H9 (cell line): ENCODE measurements around the gene OTOL1. TPM values are rescaled to one million over a fixed set of nuclear protein-coding genes. Genes with fewer than 3 reads are reported as not detected.

Experiments
- DNase-seq: peaks from one replicate; pipeline ENCODE4 v3.0.0-alpha.2; 2017
- H2AFZ ChIP-seq: one replicate; pipeline ENCODE4 v1.6.1; 2013; ENCODE audit warnings: mild to moderate bottlenecking, low read length, control low read depth, moderate library complexity
- H2AK5ac ChIP-seq: 2 replicates; pipeline ENCODE4 v1.6.1; 2013; ENCODE audit warnings: low read length, control low read depth, mixed read lengths; ENCODE audit not compliant: insufficient read length
- H2BK120ac ChIP-seq: one replicate; pipeline ENCODE4 v1.6.1; 2013; ENCODE audit warnings: low read depth, mild to moderate bottlenecking, low read length, control low read depth, inconsistent platforms; ENCODE audit not compliant: poor library complexity, severe bottlenecking
- H2BK12ac ChIP-seq: 2 replicates; pipeline ENCODE4 v1.6.1; 2013; ENCODE audit warnings: low read length, control low read depth, mixed read lengths, low read depth; ENCODE audit not compliant: insufficient read length
- H2BK15ac ChIP-seq: 2 replicates; pipeline ENCODE4 v1.6.1; 2013; ENCODE audit warnings: low read depth, low read length, control low read depth
- H2BK20ac ChIP-seq: one replicate; pipeline ENCODE4 v1.6.1; 2013; ENCODE audit warnings: low read depth, mild to moderate bottlenecking, low read length, control low read depth, inconsistent platforms; ENCODE audit not compliant: poor library complexity, severe bottlenecking
- H2BK5ac ChIP-seq: 2 replicates; pipeline ENCODE4 v1.6.1; 2013; ENCODE audit warnings: low read length, control low read depth, mixed read lengths; ENCODE audit not compliant: insufficient read length
- H3K14ac ChIP-seq: 2 replicates; pipeline ENCODE4 v1.6.1; 2013; ENCODE audit warnings: low read length, control low read depth; ENCODE audit not compliant: insufficient read depth
- H3K18ac ChIP-seq: 2 replicates; pipeline ENCODE4 v1.6.1; 2013; ENCODE audit warnings: low read depth, mild to moderate bottlenecking, mixed read lengths, low read length, control low read depth; ENCODE audit not compliant: insufficient read length
- H3K23ac ChIP-seq: 2 replicates; pipeline ENCODE4 v1.6.1; 2013; ENCODE audit warnings: low read length, control low read depth, mixed read lengths, low read depth; ENCODE audit not compliant: insufficient read length
- H3K23me2 ChIP-seq: 2 replicates; pipeline ENCODE4 v1.6.1; 2013; ENCODE audit warnings: low read depth, mild to moderate bottlenecking, mixed read lengths, low read length, control low read depth; ENCODE audit not compliant: insufficient read length, poor library complexity, severe bottlenecking
- H3K27ac ChIP-seq: 2 replicates; pipeline ENCODE4 v1.5.1; 2013; ENCODE audit warnings: low read length, control low read depth, mixed read lengths, low read depth; ENCODE audit not compliant: insufficient read length
- H3K27me3 ChIP-seq: 2 replicates; pipeline ENCODE4 v1.6.1; 2013; ENCODE audit warnings: low read length, control low read depth, inconsistent platforms; ENCODE audit not compliant: insufficient read depth
- H3K4ac ChIP-seq: 2 replicates; pipeline ENCODE4 v1.6.1; 2013; ENCODE audit warnings: low read depth, mild to moderate bottlenecking, control low read depth, inconsistent platforms, low read length, moderate library complexity
- H3K4me1 ChIP-seq: 2 replicates; pipeline ENCODE4 v1.6.1; 2013; ENCODE audit warnings: low read length, control low read depth, inconsistent platforms; ENCODE audit not compliant: insufficient read depth
- H3K4me2 ChIP-seq: 2 replicates; pipeline ENCODE4 v1.6.1; 2013; ENCODE audit warnings: low read length, control low read depth, mixed read lengths; ENCODE audit not compliant: insufficient read length, insufficient read depth
- H3K56ac ChIP-seq: 2 replicates; pipeline ENCODE4 v1.6.1; 2013; ENCODE audit warnings: low read depth, mild to moderate bottlenecking, mixed read lengths, low read length, control low read depth; ENCODE audit not compliant: insufficient read length
- H3K79me1 ChIP-seq: 2 replicates; pipeline ENCODE4 v1.6.1; 2013; ENCODE audit warnings: low read depth, mild to moderate bottlenecking, moderate library complexity, low read length, control low read depth, inconsistent platforms; ENCODE audit not compliant: insufficient read depth, poor library complexity, severe bottlenecking
- H3K79me2 ChIP-seq: 2 replicates; pipeline ENCODE4 v1.6.1; 2013; ENCODE audit warnings: low read length, control low read depth, inconsistent platforms; ENCODE audit not compliant: insufficient read depth
- H3K9ac ChIP-seq: 2 replicates; pipeline ENCODE4 v1.6.1; 2013; ENCODE audit warnings: low read length, control low read depth, mixed read lengths; ENCODE audit not compliant: insufficient read length; ENCODE audit errors: extremely low read depth
- H3K9me3 ChIP-seq: one replicate; pipeline ENCODE4 v1.6.1; 2013; ENCODE audit warnings: low read depth, low read length, inconsistent platforms; ENCODE audit not compliant: control insufficient read depth
- H3T11ph ChIP-seq: one replicate; pipeline ENCODE4 v1.6.1; 2013; ENCODE audit warnings: mild to moderate bottlenecking, low read length, control low read depth, inconsistent platforms
- H4K20me1 ChIP-seq: one replicate; pipeline ENCODE4 v1.6.1; 2013; ENCODE audit not compliant: control insufficient read depth, insufficient read length, insufficient read depth
- H4K5ac ChIP-seq: 2 replicates; pipeline ENCODE4 v1.6.1; 2013; ENCODE audit warnings: low read depth, mild to moderate bottlenecking, mixed read lengths, low read length, control low read depth; ENCODE audit not compliant: insufficient read length
- H4K8ac ChIP-seq: replicated peaks from 2 replicates; pipeline ENCODE4 v1.6.1; 2013; ENCODE audit warnings: low read length, control low read depth, mixed read lengths, low read depth; ENCODE audit not compliant: insufficient read length
- H4K91ac ChIP-seq: 2 replicates; pipeline ENCODE4 v1.6.1; 2013; ENCODE audit warnings: low read depth, mild to moderate bottlenecking, moderate library complexity, mixed read lengths, low read length, control low read depth; ENCODE audit not compliant: insufficient read length
- H3K27ac Mint-ChIP-seq, 3 experiments: 2 replicates in 2 of 3; 3 replicates in 1 of 3; pipeline ENCODE4 v1.8.0; 2020 to 2021; ENCODE audit warnings: mixed read lengths in 3 of 3, mild to moderate bottlenecking in 1 of 3, moderate library complexity in 1 of 3
- H3K27me3 Mint-ChIP-seq: 2 replicates; pipeline ENCODE4 v1.8.0; 2021; ENCODE audit warnings: low read depth, mild to moderate bottlenecking, moderate library complexity, mixed read lengths
- H3K36me3 Mint-ChIP-seq, 3 experiments: 2 replicates in 2 of 3; 3 replicates in 1 of 3; pipeline ENCODE4 v1.8.0; 2020 to 2021; ENCODE audit warnings: low read depth in 3 of 3, mixed read lengths in 3 of 3; ENCODE audit not compliant: insufficient read depth in 1 of 3
- H3K4me1 Mint-ChIP-seq, 2 experiments: 2 replicates each; pipeline ENCODE4 v1.8.0; 2020; ENCODE audit warnings: mixed read lengths in 2 of 2
- H3K4me3 Mint-ChIP-seq, 2 experiments: 2 replicates in 1 of 2; 3 replicates in 1 of 2; pipeline ENCODE4 v1.8.0; 2020 to 2021; ENCODE audit warnings: mild to moderate bottlenecking in 2 of 2, mixed read lengths in 2 of 2, moderate library complexity in 1 of 2
- H3K9me3 Mint-ChIP-seq, 2 experiments: 2 replicates in 1 of 2; 3 replicates in 1 of 2; pipeline ENCODE4 v1.8.0; 2020; ENCODE audit warnings: mild to moderate bottlenecking in 2 of 2, mixed read lengths in 2 of 2, moderate library complexity in 1 of 2
- CTCF ChIP-seq: fragments of 200-600 bp; sonication (generic); conservative IDR thresholded peaks from 3 replicates; pipeline ENCODE4 v1.8.0; 2021; ENCODE audit warnings: antibody characterized with exemption, mild to moderate bottlenecking
- WGBS: extraction: QIAGEN DNeasy Blood & Tissue Kit; methylation state at CpG from one replicate; pipeline ENCODE4 v1.1.7; 2013; ENCODE audit warnings: missing lambda C conversion rate, low lambda C conversion rate, mixed read lengths; ENCODE audit not compliant: insufficient read length; ENCODE audit errors: extremely low coverage; 5-methylcytosine and 5-hydroxymethylcytosine counted together
- total RNA-seq: library from RNA; stranded (reverse); gene quantifications from 2 replicates; pipeline ENCODE4 v1.2.1, GENCODE V29; 2021

Gene OTOL1
- total RNA-seq, 1 experiment from 2014 or later = not detected

GRCh38 chr3:161549261-161549660, 52.7 kb downstream of the OTOL1 start:
- H3K4me3 Mint-ChIP-seq = no peak overlapping the region
- Histone ChIP-seq H2BK5ac (no peak overlapping the region), H2BK20ac (no peak overlapping the region), H3T11ph (no peak overlapping the region), H3K4me2 (no peak overlapping the region), H3K27me3 (no peaks in the 10 kb centered on the region), H3K4me1 (no peaks in the 10 kb centered on the region; the same call in 1 of the 2 replicates), H4K8ac (no peak overlapping the region), H3K79me2 (no peaks in the 10 kb centered on the region), H4K20me1 (no peaks in the 10 kb centered on the region), H2BK15ac (no peak overlapping the region), H2BK120ac (no peak overlapping the region), H3K27ac (no peak overlapping the region), H3K9me3 (no peaks in the 10 kb centered on the region), H2AFZ (no peak overlapping the region), H3K23ac (no peak overlapping the region), H4K5ac (no peak overlapping the region), H3K18ac (no peak overlapping the region), H3K9ac (no peak overlapping the region), H4K91ac (no peak overlapping the region), H2AK5ac (no peak overlapping the region), H3K79me1 (no peaks in the 10 kb centered on the region), H3K14ac (no peak overlapping the region), H3K4ac (no peak overlapping the region), H3K23me2 (no peaks in the 10 kb centered on the region), H2BK12ac (no peak overlapping the region), H3K56ac (no peak overlapping the region)
- H3K4me1 Mint-ChIP-seq = peaks cover 0 to 14% of the 10 kb centered on the region in 2 experiments; a peak in 2 of 4 replicates
- DNase-seq = no peak
- no peak overlapping the region; a peak in 1 of 7 replicates for H3K27ac Mint-ChIP-seq
- no peaks in the 10 kb centered on the region; a peak in 1 of 7 replicates for H3K36me3 Mint-ChIP-seq
- WGBS = 100% methylated on average over 1 of the region's 1 CpG
- no peak for TF ChIP-seq CTCF
- no peaks in the 10 kb centered on the region for H3K27me3 Mint-ChIP-seq
- peaks cover 0 to 3% of the 10 kb centered on the region in 2 experiments; a peak in 2 of 5 replicates for H3K9me3 Mint-ChIP-seq
